ENCODE results near the gene SP140. TPM values are rescaled to one million over a fixed set of nuclear protein-coding genes. Genes with fewer than 3 reads are reported as not detected.

Gene SP140
- total and polyA plus RNA-seq, 2 of the 8 experiments (the other 6 are each of a cell fraction or from before 2014, with no cell fraction given): 0.23 to 1.3 TPM

DNA sequence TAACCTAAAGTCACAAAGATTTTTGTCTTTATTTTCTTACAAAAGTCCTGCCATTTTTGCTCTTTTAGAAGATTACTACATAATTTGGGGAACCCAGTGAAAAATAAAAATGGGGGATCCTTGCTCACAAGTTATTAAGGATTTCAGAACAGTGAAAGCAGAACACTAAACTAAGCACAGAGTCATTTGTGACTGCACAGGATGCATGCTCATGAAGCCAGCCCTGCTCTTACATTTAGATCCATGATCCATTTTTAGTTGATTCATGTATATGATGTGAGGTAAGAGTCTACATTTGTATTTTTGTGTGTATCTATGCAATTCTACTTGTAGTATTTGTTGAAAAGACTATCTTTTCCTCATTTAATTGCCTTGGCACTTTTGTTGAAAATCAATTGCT lies 123.3 kb downstream of the SP140 start:
- Histone ChIP-seq H2BK15ac (ENCODE audit: low read length) (no peak overlapping the region), H4K20me1 (replicated peaks in 1 of 2; ENCODE audit: control insufficient read depth in 1 of 2, insufficient read depth in 2 of 2, low read length in 2 of 2) (no peaks in the 10 kb centered on the region), H3K4me2 (ENCODE audit: insufficient read depth in 1 of 2, low read depth in 2 of 2, low read length in 2 of 2) (no peak overlapping the region), H3K9me3 (ENCODE audit: insufficient read depth in 2 of 2, low read depth in 1 of 2, low read length in 1 of 2) (no peaks in the 10 kb centered on the region), H3K23me2 (ENCODE audit: low read depth, low read length) (no peaks in the 10 kb centered on the region), H3K79me1 (ENCODE audit: low read depth, low read length) (no peaks in the 10 kb centered on the region), H2BK120ac (replicated peaks; ENCODE audit: low read depth, low read length) (no peak overlapping the region), H4K8ac (ENCODE audit: extremely low read depth, insufficient read depth, low read length) (no peak overlapping the region), H3K4ac (replicated peaks; ENCODE audit: insufficient read length, low read depth, low read length) (no peak overlapping the region), H3K36me3 (ENCODE audit: control insufficient read depth in 2 of 4, insufficient read depth in 4 of 4, low read length in 3 of 4) (no peaks in the 10 kb centered on the region), H3K18ac (ENCODE audit: extremely low read depth, low read length) (no peak overlapping the region), H3K27me3 (replicated peaks in 1 of 4; ENCODE audit: control insufficient read depth in 3 of 4, extremely low read depth in 1 of 4, insufficient read depth in 3 of 4, low read length in 3 of 4) (no peaks in the 10 kb centered on the region), H3K14ac (ENCODE audit: insufficient read length) (no peak overlapping the region), H2BK20ac (ENCODE audit: low read length) (no peak overlapping the region), H3K56ac (replicated peaks; ENCODE audit: insufficient read length, low read depth, low read length) (no peak overlapping the region), H3K23ac (ENCODE audit: insufficient read length) (no peak overlapping the region), H3K9ac (replicated peaks in 1 of 4; ENCODE audit: extremely low read depth in 1 of 4, low read depth in 3 of 4, low read length in 3 of 4) (no peak overlapping the region), H3K79me2 (ENCODE audit: control insufficient read depth in 1 of 2, insufficient read depth in 2 of 2, low read length in 2 of 2) (no peaks in the 10 kb centered on the region), H3K27ac (ENCODE audit: low read depth, low read length) (no peak overlapping the region), H3K4me3 (ENCODE audit: extremely low read depth in 1 of 4, insufficient read depth in 2 of 4, low read depth in 3 of 4, low read length in 4 of 4) (no peak overlapping the region), H3K4me1 (replicated peaks in 1 of 4; ENCODE audit: control insufficient read depth in 3 of 4, insufficient read depth in 4 of 4, low read length in 3 of 4) (no peaks in the 10 kb centered on the region), H4K91ac (replicated peaks; ENCODE audit: insufficient read length, low read length) (no peak overlapping the region), H4K5ac (ENCODE audit: insufficient read length, low read depth, low read length) (no peak overlapping the region), H2BK12ac (ENCODE audit: low read depth, low read length) (no peak overlapping the region), H2AFZ (ENCODE audit: low read length) (no peak overlapping the region), H2BK5ac (ENCODE audit: low read depth, low read length) (no peak overlapping the region), H2AK5ac (ENCODE audit: low read depth, low read length) (no peak overlapping the region)
- TF ChIP-seq SIN3A (conservative IDR thresholded peaks at IDR 0.05 in 1 of 2, IDR thresholded peaks at IDR 0.05 in 1 of 2; ENCODE audit: low read depth in 1 of 2, low read length in 2 of 2): no peak
- no peak for TF ChIP-seq EP300 (IDR thresholded peaks at IDR 0.05; ENCODE audit: borderline replicate concordance in 1 of 2, low read depth in 2 of 2, low read length in 2 of 2)
- TF ChIP-seq POLR2A (IDR thresholded peaks at IDR 0.05; ENCODE audit: control extremely low read depth in 1 of 2, low read depth in 2 of 2, low read length in 2 of 2): no peak
- ChIA-PET CTCF (ENCODE audit: partially characterized antibody) (no interaction called here), POLR2A (ENCODE audit: partially characterized antibody) (no interaction called here)
- FAIRE-seq: no peak
- DNase-seq (ENCODE audit: low read depth in 1 of 2, low spot score in 2 of 2): no peak
